HFFc6 (cell line): ENCODE results near the gene NAPA. TPM values are rescaled to one million over a fixed set of nuclear protein-coding genes. Genes with fewer than 3 reads are reported as not detected.

Experiments
- DNase-seq: peaks from one replicate; pipeline ENCODE4 v3.0.0-alpha.2; 2018
- H3K27ac Mint-ChIP-seq: 2 replicates; pipeline ENCODE4 v1.8.0; 2020; ENCODE audit warnings: mild to moderate bottlenecking, mixed read lengths
- H3K27me3 Mint-ChIP-seq: 2 replicates; pipeline ENCODE4 v1.8.0; 2021; ENCODE audit warnings: mild to moderate bottlenecking, moderate library complexity, mixed read lengths; ENCODE audit not compliant: insufficient read depth
- H3K36me3 Mint-ChIP-seq: 2 replicates; pipeline ENCODE4 v1.8.0; 2021; ENCODE audit warnings: low read depth, mixed read lengths
- H3K4me1 Mint-ChIP-seq: 2 replicates; pipeline ENCODE4 v1.8.0; 2020; ENCODE audit warnings: low read depth, mixed read lengths
- H3K4me3 Mint-ChIP-seq: 2 replicates; pipeline ENCODE4 v1.8.0; 2020; ENCODE audit warnings: mild to moderate bottlenecking, moderate library complexity, mixed read lengths
- H3K9me3 Mint-ChIP-seq: 2 replicates; pipeline ENCODE4 v1.8.0; 2020; ENCODE audit warnings: mild to moderate bottlenecking, mixed read lengths
- CTCF ChIP-seq: fragments of 200-600 bp; sonication (generic); IDR thresholded peaks from 2 replicates; pipeline ENCODE4 v1.5.0; 2021; ENCODE audit warnings: antibody characterized with exemption, mild to moderate bottlenecking
- total RNA-seq, 6 experiments: library from RNA; stranded (reverse); fragmentation: NEBNext Ultra II Directional; extraction: Animal tissue kit (Norgen Biotek cat#: 25700); gene quantifications; 2 replicates in 1 of 6; 3 replicates in 5 of 6; pipeline ENCODE4 v1.2.3, GENCODE V29; 2021

The NAPA gene
- total RNA-seq, 6 experiments from 2014 or later: 94.4 to 119 (median 109) TPM

- peaks cover 8% of the 10 kb centered on the region for H3K9me3 Mint-ChIP-seq
- TF ChIP-seq CTCF: no peak
- H3K27ac Mint-ChIP-seq: no peak overlapping the region
- H3K4me1 Mint-ChIP-seq: peaks cover 6% of the 10 kb centered on the region
- peaks cover 2% of the 10 kb centered on the region; the same call in 1 of the 2 replicates for H3K36me3 Mint-ChIP-seq
- H3K4me3 Mint-ChIP-seq: no peak overlapping the region
- peaks cover 40% of the 10 kb centered on the region for H3K27me3 Mint-ChIP-seq
- DNase-seq: no peak
Observed at GRCh38 chr19:47450478-47450877, 64.4 kb downstream of the NAPA start.

GRCh38 chr19:47448360-47448727 is 66.5 kb downstream of the NAPA start:
- peaks cover 49% of the 10 kb centered on the region for H3K27me3 Mint-ChIP-seq
- peaks cover 7% of the 10 kb centered on the region for H3K4me1 Mint-ChIP-seq
- TF ChIP-seq CTCF: no peak
- H3K27ac Mint-ChIP-seq: no peak overlapping the region
- no peaks in the 10 kb centered on the region; the same call in 1 of the 2 replicates for H3K9me3 Mint-ChIP-seq
- DNase-seq: no peak
- no peak overlapping the region for H3K4me3 Mint-ChIP-seq
- no peaks in the 10 kb centered on the region; the same call in 1 of the 2 replicates for H3K36me3 Mint-ChIP-seq

- Mint-ChIP-seq H3K36me3 (no peaks in the 10 kb centered on the region; the same call in 1 of the 2 replicates), H3K27me3 (peaks cover 54% of the 10 kb centered on the region), H3K27ac (no peak overlapping the region), H3K9me3 (no peaks in the 10 kb centered on the region; the same call in 1 of the 2 replicates), H3K4me1 (peaks cover 7% of the 10 kb centered on the region), H3K4me3 (no peak overlapping the region)
- no peak for DNase-seq
- no peak for TF ChIP-seq CTCF
Observed at GRCh38 chr19:47447470-47448359, 67.1 kb downstream of the NAPA start.

- Mint-ChIP-seq H3K36me3 (no peaks in the 10 kb centered on the region; the same call in 1 of the 2 replicates), H3K27me3 (peaks cover 59% of the 10 kb centered on the region), H3K27ac (no peak overlapping the region), H3K4me3 (no peak overlapping the region), H3K4me1 (peaks cover 7% of the 10 kb centered on the region), H3K9me3 (no peaks in the 10 kb centered on the region; the same call in 1 of the 2 replicates)
- DNase-seq: no peak
- TF ChIP-seq CTCF: no peak
Observed at GRCh38 chr19:47446534-47447469, 68.1 kb downstream of the NAPA start.

- no peak for TF ChIP-seq CTCF
- DNase-seq: no peak
- H3K36me3 Mint-ChIP-seq: no peaks in the 10 kb centered on the region; the same call in 1 of the 2 replicates
- peaks cover 62% of the 10 kb centered on the region for H3K27me3 Mint-ChIP-seq
- no peaks in the 10 kb centered on the region; the same call in 1 of the 2 replicates for H3K9me3 Mint-ChIP-seq
- no peak overlapping the region for H3K4me3 Mint-ChIP-seq
- no peak overlapping the region for H3K27ac Mint-ChIP-seq
- H3K4me1 Mint-ChIP-seq: peaks cover 7% of the 10 kb centered on the region
Observed at GRCh38 chr19:47445937-47446402, 68.9 kb downstream of the NAPA start.
